HEK293T (cell line): ENCODE measurements around the gene TEDC1.

Source experiments
- CTCF ChIA-PET: fragments of 350-600 bp; formaldehyde crosslinking; extraction: SDS; loops from one replicate; lab custom pipeline; 2021; ENCODE audit warnings: antibody characterized with exemption, inconsistent platforms; lab: Yijun Ruan, JAX
- POLR2A ChIA-PET: fragments of 350-600 bp; formaldehyde crosslinking; extraction: SDS; loops from one replicate; lab custom pipeline; 2020; ENCODE audit warnings: antibody characterized with exemption, inconsistent platforms; lab: Yijun Ruan, JAX
- DNase-seq: peaks from one replicate; pipeline ENCODE4 v3.0.0; 2012; ENCODE audit warnings: mixed read lengths; ENCODE audit errors: extremely low spot score
- ARNT ChIP-seq: fragments of 450-650 bp; IDR thresholded peaks from 2 replicates; pipeline ENCODE4 v1.6.1; 2017; ENCODE audit warnings: mild to moderate bottlenecking
- BHLHE40 ChIP-seq: fragments of 450-650 bp; IDR thresholded peaks from 2 replicates; pipeline ENCODE4 v1.6.1; 2016; ENCODE audit warnings: mild to moderate bottlenecking, moderate library complexity, borderline replicate concordance
- CTBP1 ChIP-seq: fragments of 450-650 bp; IDR thresholded peaks from 2 replicates; pipeline ENCODE4 v1.6.1; 2016; ENCODE audit warnings: borderline replicate concordance
- ELF4 ChIP-seq: fragments of 450-650 bp; IDR thresholded peaks from 2 replicates; pipeline ENCODE4 v1.6.1; 2017; ENCODE audit warnings: antibody characterized with exemption
- FOXA1 ChIP-seq: fragments of 450-650 bp; IDR thresholded peaks from 2 replicates; pipeline ENCODE4 v1.6.1; 2016; ENCODE audit warnings: mild to moderate bottlenecking
- FOXK2 ChIP-seq: fragments of 450-650 bp; IDR thresholded peaks from 2 replicates; pipeline ENCODE4 v1.6.1; 2016; ENCODE audit warnings: mild to moderate bottlenecking
- FOXM1 ChIP-seq: fragments of 450-650 bp; IDR thresholded peaks from 2 replicates; pipeline ENCODE4 v1.6.1; 2017; ENCODE audit warnings: mild to moderate bottlenecking, borderline replicate concordance
- HDGF ChIP-seq: fragments of 450-650 bp; IDR thresholded peaks from 2 replicates; pipeline ENCODE4 v1.6.1; 2017; ENCODE audit warnings: antibody characterized with exemption, borderline replicate concordance
- L3MBTL2 ChIP-seq: fragments of 450-650 bp; conservative IDR thresholded peaks from 2 replicates; pipeline ENCODE4 v1.6.1; 2016; ENCODE audit warnings: mild to moderate bottlenecking
- LEF1 ChIP-seq: fragments of 450-650 bp; IDR thresholded peaks from 2 replicates; pipeline ENCODE4 v1.6.1; 2017; ENCODE audit warnings: mild to moderate bottlenecking, borderline replicate concordance
- NFRKB ChIP-seq: fragments of 450-650 bp; IDR thresholded peaks from 2 replicates; pipeline ENCODE4 v1.6.1; 2016; ENCODE audit warnings: mild to moderate bottlenecking, moderate library complexity
- PKNOX1 ChIP-seq: fragments of 450-650 bp; IDR thresholded peaks from 2 replicates; pipeline ENCODE4 v1.6.1; 2016
- SP1 ChIP-seq: fragments of 450-650 bp; IDR thresholded peaks from 2 replicates; pipeline ENCODE4 v1.6.1; 2017
- SUZ12 ChIP-seq: fragments of 450-650 bp; IDR thresholded peaks from 2 replicates; pipeline ENCODE4 v1.6.1; 2016; ENCODE audit warnings: mild to moderate bottlenecking
- TARDBP ChIP-seq: fragments of 450-650 bp; IDR thresholded peaks from 2 replicates; pipeline ENCODE4 v1.6.1; 2016
- ZNF384 ChIP-seq: fragments of 450-650 bp; IDR thresholded peaks from 2 replicates; pipeline ENCODE4 v1.6.1; 2016

The TEDC1 gene

DNA sequence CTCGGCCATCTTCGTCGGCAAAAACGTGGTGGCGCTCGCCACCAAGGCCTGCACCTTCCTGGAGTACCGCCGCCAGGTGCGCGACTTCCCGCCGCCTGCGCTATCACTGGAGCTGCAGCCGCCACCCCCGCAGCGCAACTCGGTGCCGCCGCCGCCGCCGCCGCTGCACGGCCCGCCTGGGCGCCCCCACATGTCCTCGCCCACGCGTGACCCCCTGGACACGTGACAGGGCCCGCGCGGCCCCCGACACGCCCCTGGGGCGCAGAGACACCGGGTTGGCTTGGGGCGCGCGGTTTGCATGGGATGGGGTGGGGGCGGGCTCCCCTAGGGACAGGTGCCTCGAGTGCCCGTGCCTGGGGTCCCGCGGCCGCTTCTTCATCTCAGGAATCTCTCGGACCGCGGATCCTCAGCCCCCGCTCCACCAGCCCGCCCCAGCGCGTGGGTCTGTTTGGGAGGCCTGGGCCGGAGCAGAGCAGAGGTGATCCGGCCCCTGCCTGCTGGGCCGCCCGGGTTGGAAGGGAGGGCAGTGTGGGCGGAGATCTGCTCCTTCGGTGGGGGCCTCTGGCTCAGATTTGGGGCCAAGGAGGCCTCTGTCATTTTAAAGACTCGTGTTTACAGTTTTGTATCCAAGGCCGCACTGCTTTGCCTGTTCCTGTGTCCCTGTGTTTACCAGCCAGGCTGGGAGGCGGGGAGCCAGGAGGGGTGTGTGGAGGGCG, 38.7 kb downstream of the TEDC1 start:
- CTCF ChIA-PET, result interaction anchor here (1.8 kb wide), 1 partner anchor 40 kb away, joined by 7 read pairs; no protein-coding TSS in a partner anchor
- POLR2A ChIA-PET, result no interaction called here

GRCh38 chr14:105530285-105531087, 39.4 kb downstream of the TEDC1 start:
- POLR2A ChIA-PET, result interaction anchor here (0.9 to 1.4 kb wide), 2 partner anchors 39 to 61 kb away, joined by 3 read pairs; no protein-coding TSS in a partner anchor
- TF ChIP-seq LEF1, result no peak
- no peak for TF ChIP-seq ZNF384
- TF ChIP-seq BHLHE40, result no peak
- TF ChIP-seq NFRKB, result no peak
- TF ChIP-seq PKNOX1, result no peak
- TF ChIP-seq HDGF, result no peak
- TF ChIP-seq ELF4, result no peak
- no peak for TF ChIP-seq SUZ12
- TF ChIP-seq FOXA1, result no peak
- no peak for DNase-seq
- CTCF ChIA-PET, result interaction anchor here (1.1 kb wide), 1 partner anchor 50 kb away, joined by 4 read pairs; no protein-coding TSS in a partner anchor

More for the DNA sequence above, 38.7 kb downstream of the TEDC1 start:
- TF ChIP-seq SUZ12 (no peak), L3MBTL2 (no peak), TARDBP (no peak), PKNOX1 (no peak), ELF4 (no peak), BHLHE40 (no peak), HDGF (no peak), FOXA1 (no peak), LEF1 (no peak), ZNF384 (no peak), SP1 (no peak), ARNT (no peak), NFRKB (no peak), CTBP1 (no peak), FOXM1 (no peak), FOXK2 (no peak)
- no peak for DNase-seq

DNA sequence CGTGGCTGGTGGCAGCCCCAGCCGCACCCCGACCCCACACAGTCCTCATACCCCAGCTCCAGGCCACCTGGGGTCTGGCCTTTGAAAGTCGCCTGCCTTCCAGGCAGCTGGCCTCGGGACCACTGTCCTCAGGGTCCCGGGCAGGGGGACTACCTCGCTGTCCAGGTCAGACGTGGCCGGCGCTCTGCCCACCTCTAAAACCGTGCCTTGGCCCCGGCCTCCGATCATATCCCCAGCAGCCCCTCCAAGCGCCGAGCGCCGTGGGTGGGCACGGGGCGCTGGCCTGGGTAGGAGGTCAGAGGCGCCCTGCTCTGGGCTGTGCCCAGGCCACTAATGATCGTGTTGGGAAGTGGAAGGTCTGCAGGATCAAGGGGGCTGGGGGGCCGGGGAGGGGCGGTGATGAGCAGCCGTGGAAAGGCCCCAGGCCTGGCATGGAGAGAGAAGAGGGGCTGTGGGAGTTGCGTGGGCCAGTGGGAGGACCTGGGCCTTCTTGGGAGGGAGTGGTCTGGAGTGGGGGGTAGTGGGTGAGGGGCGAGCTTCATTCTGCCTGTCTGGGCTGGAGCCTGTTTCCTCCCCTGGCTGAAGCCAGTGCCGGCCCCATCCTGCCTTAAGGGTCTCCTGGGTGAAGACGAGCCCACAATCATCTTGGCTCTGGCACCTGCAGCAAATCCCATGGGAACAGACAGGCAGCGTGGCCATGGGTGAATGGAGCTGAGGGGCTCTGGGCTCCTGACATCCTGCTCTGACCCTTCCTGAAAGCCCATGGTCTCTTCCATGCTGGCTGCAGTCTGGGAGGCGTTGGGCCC, 40.2 kb downstream of the TEDC1 start:
- ChIA-PET CTCF (interaction anchor here (1.1 to 1.9 kb wide), 2 partner anchors 41 to 51 kb away, joined by 4 read pairs; no protein-coding TSS in a partner anchor), POLR2A (interaction anchor here (0.9 to 1.4 kb wide), 2 partner anchors 39 to 61 kb away, joined by 3 read pairs; no protein-coding TSS in a partner anchor)
- no peak for TF ChIP-seq ARNT
- TF ChIP-seq NFRKB, result no peak
- TF ChIP-seq CTBP1, result no peak
- TF ChIP-seq FOXM1, result no peak
- TF ChIP-seq ELF4, result no peak
- no peak for DNase-seq

- ChIA-PET POLR2A (interaction anchor here (1.4 kb wide), 1 partner anchor 62 kb away, joined by 3 read pairs; no protein-coding TSS in a partner anchor), CTCF (interaction anchor here (1.1 to 1.9 kb wide), 3 partner anchors 42 to 51 kb away, joined by 4 to 5 read pairs (median 4); no protein-coding TSS in a partner anchor)
- DNase-seq, result no peak
- TF ChIP-seq PKNOX1, result no peak
- TF ChIP-seq SP1, result no peak
- TF ChIP-seq HDGF, result no peak
- TF ChIP-seq BHLHE40, result no peak
- TF ChIP-seq TARDBP, result no peak
- no peak for TF ChIP-seq NFRKB
- no peak for TF ChIP-seq L3MBTL2
- TF ChIP-seq LEF1, result no peak
- TF ChIP-seq FOXK2, result no peak
- TF ChIP-seq FOXA1, result no peak
- TF ChIP-seq ELF4, result no peak
- TF ChIP-seq SUZ12, result no peak
- no peak for TF ChIP-seq FOXM1
- TF ChIP-seq ZNF384, result no peak
- no peak for TF ChIP-seq ARNT
- no peak for TF ChIP-seq CTBP1
Observed at GRCh38 chr14:105531894-105532623, 41.0 kb downstream of the TEDC1 start.
